K562 (cell line): ENCODE results near the gene GALNT18. TPM values are rescaled to one million over a fixed set of nuclear protein-coding genes. Genes with fewer than 3 reads are reported as not detected.

Experiments
- NR0B1 ChIP-seq: fragments of 450-650 bp; IDR thresholded peaks from one replicate; pipeline ENCODE4 v1.6.1; 2018; ENCODE audit warnings: mild to moderate bottlenecking, moderate library complexity; ENCODE audit not compliant: partially characterized antibody
- ZBTB8A ChIP-seq: fragments of 450-650 bp; IDR thresholded peaks from 2 replicates; pipeline ENCODE4 v1.6.1; 2018; ENCODE audit warnings: mild to moderate bottlenecking, moderate library complexity; ENCODE audit not compliant: partially characterized antibody
- ZNF77 ChIP-seq: fragments of 250-450 bp; sonication (Bioruptor Pico); IDR thresholded peaks from 2 replicates; pipeline ENCODE4 v1.5.0; 2020
- polyA plus RNA-seq, 8 experiments: library from polyadenylated mRNA; depleted of rRNA in 4 of 8; stranded (reverse) in 5 of 8; unstranded in 3 of 8; fragments of >200 nt; fragmentation: Nextera tagmentation in 2 of 8; fragmentation: Illumina TruSeq in 1 of 8; extraction: Ambion mirVana in 2 of 8; extraction: Trizol in 1 of 8; gene quantifications; 2 replicates each; pipeline versions ENCODE4 v1.2.1 to v1.2.3, GENCODE V29; 2011 to 2014; ENCODE audit warnings: inconsistent platforms in 1 of 8, missing spikeins in 1 of 8
- total RNA-seq, 7 experiments: library from RNA; depleted of rRNA in 6 of 7; stranded (reverse); fragments of >200 nt in 6 of 7; fragmentation: Illumina TruSeq in 2 of 7; extraction: Trizol in 2 of 7; gene quantifications; 2 replicates each; pipeline versions ENCODE4 v1.2.1 to v1.2.3, GENCODE V29; 2011 to 2021; ENCODE audit warnings: low replicate concordance in 1 of 7
- TF ChIP-seq, protein P1 (sequence below): fragments of 450-650 bp; IDR thresholded peaks from 2 replicates; pipeline ENCODE4 v1.6.1; 2016; ENCODE audit warnings: low read depth
- TF ChIP-seq, protein P2 (sequence below): fragments of 200-600 bp; sonication (generic); IDR thresholded peaks from one replicate; pipeline ENCODE4 v1.6.1; 2012; ENCODE audit warnings: mild to moderate bottlenecking, low read depth, low read length, inconsistent platforms

The GALNT18 gene
- total and polyA plus RNA-seq, 9 of the 15 experiments (the other 6 are each of a cell fraction or from before 2014, with no cell fraction given), result not detected

- TF ChIP-seq, protein P1, sequence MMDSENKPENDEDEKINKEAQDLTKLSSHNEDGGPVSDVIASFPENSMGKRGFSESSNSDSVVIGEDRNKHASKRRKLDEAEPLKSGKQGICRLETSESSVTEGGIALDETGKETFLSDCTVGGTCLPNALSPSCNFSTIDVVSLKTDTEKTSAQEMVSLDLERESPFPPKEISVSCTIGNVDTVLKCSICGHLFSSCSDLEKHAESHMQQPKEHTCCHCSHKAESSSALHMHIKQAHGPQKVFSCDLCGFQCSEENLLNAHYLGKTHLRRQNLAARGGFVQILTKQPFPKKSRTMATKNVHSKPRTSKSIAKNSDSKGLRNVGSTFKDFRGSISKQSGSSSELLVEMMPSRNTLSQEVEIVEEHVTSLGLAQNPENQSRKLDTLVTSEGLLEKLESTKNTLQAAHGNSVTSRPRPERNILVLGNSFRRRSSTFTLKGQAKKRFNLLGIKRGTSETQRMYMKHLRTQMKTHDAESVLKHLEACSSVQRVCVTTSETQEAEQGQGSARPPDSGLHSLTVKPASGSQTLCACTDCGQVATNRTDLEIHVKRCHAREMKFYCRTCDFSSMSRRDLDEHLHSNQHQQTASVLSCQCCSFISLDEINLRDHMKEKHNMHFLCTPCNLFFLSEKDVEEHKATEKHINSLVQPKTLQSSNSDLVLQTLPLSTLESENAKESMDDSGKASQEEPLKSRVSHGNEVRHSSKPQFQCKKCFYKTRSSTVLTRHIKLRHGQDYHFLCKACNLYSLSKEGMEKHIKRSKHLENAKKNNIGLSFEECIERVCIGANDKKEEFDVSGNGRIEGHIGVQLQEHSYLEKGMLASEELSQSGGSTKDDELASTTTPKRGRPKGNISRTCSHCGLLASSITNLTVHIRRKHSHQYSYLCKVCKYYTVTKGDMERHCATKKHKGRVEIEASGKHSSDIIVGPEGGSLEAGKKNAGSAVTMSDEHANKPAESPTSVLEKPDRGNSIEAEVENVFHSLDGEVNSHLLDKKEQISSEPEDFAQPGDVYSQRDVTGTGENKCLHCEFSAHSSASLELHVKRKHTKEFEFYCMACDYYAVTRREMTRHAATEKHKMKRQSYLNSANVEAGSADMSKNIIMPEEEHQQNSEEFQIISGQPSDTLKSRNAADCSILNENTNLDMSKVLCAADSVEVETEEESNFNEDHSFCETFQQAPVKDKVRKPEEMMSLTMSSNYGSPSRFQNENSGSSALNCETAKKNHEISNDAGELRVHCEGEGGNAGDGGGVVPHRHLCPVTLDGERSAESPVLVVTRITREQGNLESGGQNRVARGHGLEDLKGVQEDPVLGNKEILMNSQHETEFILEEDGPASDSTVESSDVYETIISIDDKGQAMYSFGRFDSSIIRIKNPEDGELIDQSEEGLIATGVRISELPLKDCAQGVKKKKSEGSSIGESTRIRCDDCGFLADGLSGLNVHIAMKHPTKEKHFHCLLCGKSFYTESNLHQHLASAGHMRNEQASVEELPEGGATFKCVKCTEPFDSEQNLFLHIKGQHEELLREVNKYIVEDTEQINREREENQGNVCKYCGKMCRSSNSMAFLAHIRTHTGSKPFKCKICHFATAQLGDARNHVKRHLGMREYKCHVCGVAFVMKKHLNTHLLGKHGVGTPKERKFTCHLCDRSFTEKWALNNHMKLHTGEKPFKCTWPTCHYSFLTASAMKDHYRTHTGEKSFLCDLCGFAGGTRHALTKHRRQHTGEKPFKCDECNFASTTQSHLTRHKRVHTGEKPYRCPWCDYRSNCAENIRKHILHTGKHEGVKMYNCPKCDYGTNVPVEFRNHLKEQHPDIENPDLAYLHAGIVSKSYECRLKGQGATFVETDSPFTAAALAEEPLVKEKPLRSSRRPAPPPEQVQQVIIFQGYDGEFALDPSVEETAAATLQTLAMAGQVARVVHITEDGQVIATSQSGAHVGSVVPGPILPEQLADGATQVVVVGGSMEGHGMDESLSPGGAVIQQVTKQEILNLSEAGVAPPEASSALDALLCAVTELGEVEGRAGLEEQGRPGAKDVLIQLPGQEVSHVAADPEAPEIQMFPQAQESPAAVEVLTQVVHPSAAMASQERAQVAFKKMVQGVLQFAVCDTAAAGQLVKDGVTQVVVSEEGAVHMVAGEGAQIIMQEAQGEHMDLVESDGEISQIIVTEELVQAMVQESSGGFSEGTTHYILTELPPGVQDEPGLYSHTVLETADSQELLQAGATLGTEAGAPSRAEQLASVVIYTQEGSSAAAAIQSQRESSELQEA, result no peak
- TF ChIP-seq, protein P2, sequence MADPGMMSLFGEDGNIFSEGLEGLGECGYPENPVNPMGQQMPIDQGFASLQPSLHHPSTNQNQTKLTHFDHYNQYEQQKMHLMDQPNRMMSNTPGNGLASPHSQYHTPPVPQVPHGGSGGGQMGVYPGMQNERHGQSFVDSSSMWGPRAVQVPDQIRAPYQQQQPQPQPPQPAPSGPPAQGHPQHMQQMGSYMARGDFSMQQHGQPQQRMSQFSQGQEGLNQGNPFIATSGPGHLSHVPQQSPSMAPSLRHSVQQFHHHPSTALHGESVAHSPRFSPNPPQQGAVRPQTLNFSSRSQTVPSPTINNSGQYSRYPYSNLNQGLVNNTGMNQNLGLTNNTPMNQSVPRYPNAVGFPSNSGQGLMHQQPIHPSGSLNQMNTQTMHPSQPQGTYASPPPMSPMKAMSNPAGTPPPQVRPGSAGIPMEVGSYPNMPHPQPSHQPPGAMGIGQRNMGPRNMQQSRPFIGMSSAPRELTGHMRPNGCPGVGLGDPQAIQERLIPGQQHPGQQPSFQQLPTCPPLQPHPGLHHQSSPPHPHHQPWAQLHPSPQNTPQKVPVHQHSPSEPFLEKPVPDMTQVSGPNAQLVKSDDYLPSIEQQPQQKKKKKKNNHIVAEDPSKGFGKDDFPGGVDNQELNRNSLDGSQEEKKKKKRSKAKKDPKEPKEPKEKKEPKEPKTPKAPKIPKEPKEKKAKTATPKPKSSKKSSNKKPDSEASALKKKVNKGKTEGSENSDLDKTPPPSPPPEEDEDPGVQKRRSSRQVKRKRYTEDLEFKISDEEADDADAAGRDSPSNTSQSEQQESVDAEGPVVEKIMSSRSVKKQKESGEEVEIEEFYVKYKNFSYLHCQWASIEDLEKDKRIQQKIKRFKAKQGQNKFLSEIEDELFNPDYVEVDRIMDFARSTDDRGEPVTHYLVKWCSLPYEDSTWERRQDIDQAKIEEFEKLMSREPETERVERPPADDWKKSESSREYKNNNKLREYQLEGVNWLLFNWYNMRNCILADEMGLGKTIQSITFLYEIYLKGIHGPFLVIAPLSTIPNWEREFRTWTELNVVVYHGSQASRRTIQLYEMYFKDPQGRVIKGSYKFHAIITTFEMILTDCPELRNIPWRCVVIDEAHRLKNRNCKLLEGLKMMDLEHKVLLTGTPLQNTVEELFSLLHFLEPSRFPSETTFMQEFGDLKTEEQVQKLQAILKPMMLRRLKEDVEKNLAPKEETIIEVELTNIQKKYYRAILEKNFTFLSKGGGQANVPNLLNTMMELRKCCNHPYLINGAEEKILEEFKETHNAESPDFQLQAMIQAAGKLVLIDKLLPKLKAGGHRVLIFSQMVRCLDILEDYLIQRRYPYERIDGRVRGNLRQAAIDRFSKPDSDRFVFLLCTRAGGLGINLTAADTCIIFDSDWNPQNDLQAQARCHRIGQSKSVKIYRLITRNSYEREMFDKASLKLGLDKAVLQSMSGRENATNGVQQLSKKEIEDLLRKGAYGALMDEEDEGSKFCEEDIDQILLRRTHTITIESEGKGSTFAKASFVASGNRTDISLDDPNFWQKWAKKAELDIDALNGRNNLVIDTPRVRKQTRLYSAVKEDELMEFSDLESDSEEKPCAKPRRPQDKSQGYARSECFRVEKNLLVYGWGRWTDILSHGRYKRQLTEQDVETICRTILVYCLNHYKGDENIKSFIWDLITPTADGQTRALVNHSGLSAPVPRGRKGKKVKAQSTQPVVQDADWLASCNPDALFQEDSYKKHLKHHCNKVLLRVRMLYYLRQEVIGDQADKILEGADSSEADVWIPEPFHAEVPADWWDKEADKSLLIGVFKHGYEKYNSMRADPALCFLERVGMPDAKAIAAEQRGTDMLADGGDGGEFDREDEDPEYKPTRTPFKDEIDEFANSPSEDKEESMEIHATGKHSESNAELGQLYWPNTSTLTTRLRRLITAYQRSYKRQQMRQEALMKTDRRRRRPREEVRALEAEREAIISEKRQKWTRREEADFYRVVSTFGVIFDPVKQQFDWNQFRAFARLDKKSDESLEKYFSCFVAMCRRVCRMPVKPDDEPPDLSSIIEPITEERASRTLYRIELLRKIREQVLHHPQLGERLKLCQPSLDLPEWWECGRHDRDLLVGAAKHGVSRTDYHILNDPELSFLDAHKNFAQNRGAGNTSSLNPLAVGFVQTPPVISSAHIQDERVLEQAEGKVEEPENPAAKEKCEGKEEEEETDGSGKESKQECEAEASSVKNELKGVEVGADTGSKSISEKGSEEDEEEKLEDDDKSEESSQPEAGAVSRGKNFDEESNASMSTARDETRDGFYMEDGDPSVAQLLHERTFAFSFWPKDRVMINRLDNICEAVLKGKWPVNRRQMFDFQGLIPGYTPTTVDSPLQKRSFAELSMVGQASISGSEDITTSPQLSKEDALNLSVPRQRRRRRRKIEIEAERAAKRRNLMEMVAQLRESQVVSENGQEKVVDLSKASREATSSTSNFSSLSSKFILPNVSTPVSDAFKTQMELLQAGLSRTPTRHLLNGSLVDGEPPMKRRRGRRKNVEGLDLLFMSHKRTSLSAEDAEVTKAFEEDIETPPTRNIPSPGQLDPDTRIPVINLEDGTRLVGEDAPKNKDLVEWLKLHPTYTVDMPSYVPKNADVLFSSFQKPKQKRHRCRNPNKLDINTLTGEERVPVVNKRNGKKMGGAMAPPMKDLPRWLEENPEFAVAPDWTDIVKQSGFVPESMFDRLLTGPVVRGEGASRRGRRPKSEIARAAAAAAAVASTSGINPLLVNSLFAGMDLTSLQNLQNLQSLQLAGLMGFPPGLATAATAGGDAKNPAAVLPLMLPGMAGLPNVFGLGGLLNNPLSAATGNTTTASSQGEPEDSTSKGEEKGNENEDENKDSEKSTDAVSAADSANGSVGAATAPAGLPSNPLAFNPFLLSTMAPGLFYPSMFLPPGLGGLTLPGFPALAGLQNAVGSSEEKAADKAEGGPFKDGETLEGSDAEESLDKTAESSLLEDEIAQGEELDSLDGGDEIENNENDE, result no peak
- TF ChIP-seq NR0B1 (no peak), ZNF77 (CRISPR knock-in tag) (no peak), ZBTB8A (no peak)
These were observed 378.0 kb downstream of the GALNT18 start (continued) for GRCh38 chr11:11243590-11244469.
